Measurements from ENCODE around the gene ZNF497. TPM values are rescaled to one million over a fixed set of nuclear protein-coding genes. Genes with fewer than 3 reads are reported as not detected.
"Not testable (repeated sequence)": the region's sequence is repeated elsewhere in the genome, so short reads cannot be mapped to it uniquely, and the experiment has no call there.

ZNF497 gene
- polyA plus RNA-seq, 1 donor = 2.4 TPM

DNA sequence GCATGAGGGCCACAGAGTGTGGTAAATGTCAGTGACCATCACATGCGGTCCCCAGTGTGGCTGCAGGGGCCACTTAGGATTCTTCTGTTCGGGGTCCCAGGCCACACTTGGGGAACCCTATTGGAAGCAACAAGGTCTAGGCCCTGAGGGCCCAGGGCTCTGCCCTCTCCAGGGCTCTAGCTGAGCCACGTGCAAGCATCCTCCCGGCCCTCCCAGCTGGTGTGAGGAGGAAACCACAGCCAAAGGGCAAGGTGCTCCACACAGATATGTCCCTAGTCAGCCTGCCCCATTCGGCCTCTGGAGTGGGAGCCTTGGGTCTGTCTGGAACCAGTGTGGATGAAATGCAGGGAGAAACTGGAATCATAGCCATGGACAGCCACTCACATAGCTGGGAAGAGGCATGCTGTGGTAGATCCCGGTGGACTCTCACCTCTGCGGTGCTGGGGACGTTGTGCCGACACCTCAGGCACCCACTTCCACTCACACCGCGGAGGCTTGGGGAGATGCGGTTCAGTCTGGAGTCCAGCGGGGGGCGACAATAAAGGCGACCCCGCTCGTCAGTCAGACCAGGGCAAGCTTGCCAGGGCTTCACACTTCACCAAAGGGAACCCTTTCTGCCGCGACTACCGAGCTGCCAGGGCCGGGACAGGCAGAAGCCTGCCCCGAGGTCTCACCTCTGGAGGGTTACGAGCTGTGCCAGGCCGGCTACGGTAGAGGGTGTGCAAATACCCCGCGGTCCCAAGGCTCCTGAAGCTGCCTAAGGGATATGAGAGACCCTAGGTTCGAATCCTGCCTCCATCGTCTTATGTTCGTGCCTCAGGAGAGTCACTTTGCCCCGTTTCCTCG is 4.3 kb upstream of the ZNF497 start:
- DNase-seq = no peak

GRCh38 chr19:58364146-58364545 is 1.6 kb upstream of the ZNF497 start:
- no peak for DNase-seq

GRCh38 chr19:58361900-58362271 is 665 bp downstream of the ZNF497 start:
- DNase-seq = no peak

DNA sequence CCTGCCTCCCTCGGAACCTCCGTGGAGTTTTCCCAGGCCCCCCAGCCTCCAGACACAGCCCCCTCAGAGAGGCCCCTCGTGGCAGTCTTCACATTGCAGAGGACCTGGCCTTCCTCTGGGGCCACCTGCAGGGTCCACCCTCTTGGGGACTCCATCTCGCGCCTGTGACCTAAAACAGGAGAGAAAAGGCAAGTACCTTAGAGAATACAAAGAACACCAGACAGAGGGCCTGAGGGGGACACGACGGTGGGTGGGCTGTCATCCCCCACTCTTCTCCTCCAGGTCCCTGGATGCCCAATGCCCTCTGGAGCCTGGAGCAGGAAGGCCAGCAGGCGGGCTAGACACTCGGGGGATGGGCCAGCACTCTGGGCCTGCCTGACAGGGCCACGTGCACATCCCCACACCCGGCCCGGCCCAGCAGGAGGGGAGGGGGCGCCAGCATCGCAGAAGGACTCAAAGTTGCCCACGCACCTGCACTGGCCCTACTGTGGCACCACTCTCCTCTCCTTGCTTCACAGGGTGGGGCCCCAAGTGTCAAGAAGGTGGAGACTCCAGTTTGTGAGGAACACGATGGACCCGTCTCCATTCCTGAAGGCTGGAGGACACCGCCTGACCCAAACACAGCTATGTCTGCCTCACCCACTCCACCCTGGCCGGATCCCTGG is 4.9 kb downstream of the ZNF497 start:
- no peak for DNase-seq

- DNase-seq = no peak
These were observed 5.6 kb downstream of the ZNF497 start for GRCh38 chr19:58356766-58357480.

DNA sequence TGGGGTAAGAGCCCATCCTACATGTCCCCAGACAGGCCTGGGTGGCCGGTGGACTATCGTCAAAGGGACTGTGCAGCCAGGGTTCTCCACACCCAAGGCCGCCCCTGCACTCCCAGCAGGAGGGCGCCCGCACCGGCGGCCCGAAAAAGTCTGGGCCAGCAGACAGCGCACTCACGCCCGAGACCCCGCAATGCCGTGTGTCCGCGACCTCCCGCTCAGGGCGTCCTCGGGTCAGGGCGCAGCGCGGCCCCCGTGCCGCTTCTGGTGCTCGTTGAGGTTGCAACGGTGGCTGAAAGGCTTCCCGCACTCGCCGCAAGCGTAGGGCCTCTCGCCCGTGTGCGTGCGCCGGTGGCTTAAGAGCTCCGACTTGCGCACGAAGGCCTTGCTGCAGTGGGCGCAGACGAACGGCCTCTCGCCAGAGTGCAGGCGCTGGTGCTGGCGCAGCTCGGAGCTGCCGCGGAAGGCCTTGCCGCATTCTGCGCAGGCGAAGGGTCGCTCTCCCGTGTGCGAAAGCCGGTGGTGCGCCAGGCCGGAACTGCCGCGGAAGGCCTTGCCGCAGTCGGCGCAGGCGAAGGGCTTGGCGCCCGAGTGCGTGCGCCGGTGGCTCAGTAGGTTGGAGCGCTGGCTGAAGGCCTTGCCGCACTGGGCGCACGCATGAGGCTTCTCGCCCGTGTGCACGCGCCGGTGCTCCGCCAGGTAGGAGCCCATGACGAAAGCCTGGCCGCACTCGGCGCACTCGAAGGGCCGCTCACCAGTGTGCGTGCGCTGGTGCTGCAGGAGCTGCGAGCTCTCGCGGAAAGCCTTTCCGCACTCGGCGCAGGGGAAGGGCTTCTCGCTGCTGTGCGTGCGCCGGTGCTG is 6.4 kb downstream of the ZNF497 start:
- DNase-seq = peak; percentile 39

GRCh38 chr19:58355215-58355796 is 7.2 kb downstream of the ZNF497 start:
- no peak for DNase-seq

DNA sequence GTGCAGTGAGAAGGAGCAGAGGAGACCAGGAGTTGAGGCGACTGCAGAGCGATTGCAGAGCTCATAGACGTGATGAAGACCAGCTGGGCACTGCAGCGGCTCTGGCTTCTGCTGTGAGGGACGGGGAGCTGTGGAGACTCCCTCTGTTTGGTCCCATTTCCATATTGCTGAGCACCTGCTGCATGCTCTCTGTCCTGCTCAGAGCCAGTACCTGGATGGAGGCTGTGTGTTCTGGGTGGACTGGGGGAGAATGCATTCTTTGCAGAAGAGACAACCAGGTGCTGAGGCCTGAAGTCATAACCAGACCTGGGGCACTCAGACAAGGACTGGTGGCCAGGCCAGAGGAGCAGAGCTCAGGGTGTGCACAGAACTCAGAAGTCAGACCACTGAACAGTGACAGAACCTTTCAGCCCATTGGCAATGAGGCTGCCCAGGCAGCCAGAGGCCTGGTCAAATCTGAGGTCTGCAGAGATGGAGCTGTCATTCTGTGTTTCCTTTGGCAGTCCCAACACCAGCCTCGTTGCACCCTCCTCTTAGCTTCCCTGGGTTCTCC is 8.0 kb downstream of the ZNF497 start:
- DNase-seq = no peak

GRCh38 chr19:58353717-58354477 is 8.7 kb downstream of the ZNF497 start:
- no peak for DNase-seq

DNA sequence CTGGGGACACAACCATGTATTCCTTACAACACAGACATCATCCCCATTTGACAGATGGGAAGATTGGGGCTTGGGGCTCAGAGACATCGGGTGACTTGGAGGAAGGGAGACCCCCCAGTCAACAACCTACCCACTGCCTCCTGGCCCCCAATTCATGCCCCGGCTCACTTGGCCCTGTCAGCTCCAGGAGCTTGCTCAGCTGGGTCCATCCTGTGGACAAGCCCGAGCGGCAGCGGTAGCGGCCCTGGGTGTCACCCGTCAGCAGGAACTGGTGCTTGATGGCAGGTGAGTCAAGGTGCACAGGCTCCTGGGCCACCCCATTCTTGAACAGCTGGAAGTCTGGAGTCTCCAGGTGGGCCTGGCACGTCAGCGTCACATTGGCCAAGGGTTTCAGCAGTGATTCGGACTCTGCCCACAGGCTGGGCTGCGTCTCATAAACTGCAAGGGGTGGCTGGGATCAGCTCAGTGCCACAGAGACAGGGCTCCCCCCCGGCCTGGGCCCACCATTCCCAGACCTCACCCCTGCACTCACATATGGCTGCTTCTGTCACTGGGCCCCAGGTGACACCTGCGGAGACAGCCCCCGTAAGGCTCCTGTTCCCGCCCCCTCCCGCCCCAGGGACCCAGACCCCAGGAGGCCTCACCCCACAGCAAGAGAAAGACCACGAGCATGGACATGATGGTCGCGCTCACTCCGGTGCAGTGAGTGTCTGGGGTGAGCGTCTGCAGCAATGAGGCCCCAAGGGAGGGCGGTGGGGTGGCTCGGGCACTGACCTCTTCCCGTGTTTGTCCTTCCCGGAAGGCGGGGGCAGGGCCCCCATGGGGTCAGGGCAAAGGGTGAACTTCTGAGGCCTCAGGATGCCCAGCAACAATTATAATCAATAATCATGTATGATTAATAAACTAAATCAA is 9.5 kb downstream of the ZNF497 start, which contains the start of gene A1BG:
A1BG (minus strand) TSS at position 733 of the 912 bp plus-strand sequence; CDS start at position 678, 55 bp downstream.
- DNase-seq = no peak

- no peak for DNase-seq
These were observed 10.4 kb downstream of the ZNF497 start for GRCh38 chr19:58351990-58352755.

DNA sequence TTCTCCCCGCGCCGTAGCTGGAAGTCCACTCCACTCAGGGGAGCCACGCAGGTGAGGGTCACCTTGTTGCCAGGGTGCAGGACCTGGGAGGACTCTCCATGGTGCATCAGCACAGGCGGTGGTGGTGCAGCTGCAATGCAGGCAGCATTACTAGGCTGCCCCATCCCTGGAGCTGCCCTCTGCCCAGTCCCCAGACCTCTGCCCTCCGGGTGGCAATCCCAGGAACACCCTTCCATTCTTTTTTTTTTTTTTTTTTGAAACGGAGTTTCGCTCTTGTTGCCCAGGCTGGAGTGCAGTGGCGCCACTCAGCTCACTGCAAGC is 11.0 kb downstream of the ZNF497 start:
- DNase-seq = no peak

- no peak for DNase-seq
These were observed 11.5 kb downstream of the ZNF497 start for GRCh38 chr19:58350871-58351557.

DNA sequence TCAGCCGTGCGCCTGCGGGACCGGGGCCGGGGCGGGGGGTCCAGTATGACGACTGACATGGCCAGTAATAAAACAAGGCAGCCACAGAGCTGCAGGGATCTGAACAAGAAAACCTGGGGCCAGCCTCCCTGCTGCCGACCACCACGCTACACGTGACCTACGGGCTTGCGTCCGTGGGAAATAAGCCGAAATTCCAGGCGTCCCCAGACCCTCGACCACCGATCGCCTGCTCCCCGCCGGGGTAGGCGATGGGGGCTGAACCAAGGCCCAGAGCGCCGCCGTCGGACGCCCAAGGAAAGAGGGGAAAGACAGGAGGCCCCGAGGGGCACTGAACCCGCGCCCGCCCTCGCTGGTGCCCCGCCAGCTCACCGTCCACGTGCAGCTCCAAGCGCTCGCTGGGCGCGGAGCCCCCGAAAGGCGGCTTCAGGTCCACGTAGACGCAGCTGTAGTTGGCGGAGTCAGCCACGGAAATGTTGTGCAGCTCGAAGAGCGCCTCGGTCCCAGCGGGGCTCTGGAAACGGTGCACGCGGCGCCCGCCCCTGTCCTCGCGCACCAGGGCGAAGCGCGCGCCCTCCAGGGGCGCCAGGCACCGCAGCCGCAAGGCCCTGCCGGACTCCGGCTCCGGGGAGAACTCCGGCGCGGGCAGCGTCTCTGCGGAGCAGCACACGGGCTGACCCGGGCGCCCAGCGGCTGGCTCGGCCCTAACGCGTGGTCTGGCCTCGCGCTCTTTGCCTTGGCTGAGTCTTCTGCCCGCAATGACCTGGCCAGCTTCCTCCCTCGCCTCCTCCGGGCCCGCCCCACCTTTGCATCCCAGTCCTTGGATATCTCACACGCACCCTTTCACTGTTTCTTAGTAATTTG is 12.3 kb downstream of the ZNF497 start:
- DNase-seq = no peak

DNA sequence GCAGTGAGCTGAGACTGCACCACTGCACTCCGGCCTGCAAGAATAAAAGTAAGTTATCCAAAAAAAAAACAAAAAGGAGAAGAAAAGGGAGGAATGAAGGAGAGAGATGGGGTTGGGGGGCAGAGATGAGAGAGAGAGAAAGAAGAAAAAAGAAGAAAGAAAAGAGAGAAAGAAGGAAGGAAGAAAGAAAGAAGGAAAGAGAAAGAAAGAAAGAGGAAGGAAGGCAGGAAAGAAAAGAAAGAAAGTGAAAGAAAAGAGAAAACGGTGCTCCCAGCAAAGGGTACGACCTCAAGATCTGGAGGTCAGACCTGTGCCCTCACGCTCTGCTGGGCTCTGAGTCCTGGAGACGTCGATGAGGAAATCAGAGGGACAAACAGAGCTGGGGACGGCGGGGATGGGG is 13.0 kb downstream of the ZNF497 start:
- DNase-seq = no peak

GRCh38 chr19:58348080-58348479 is 14.5 kb downstream of the ZNF497 start:
- not testable (repeated sequence) for DNase-seq
